GM21723 (cell line): ENCODE data around the gene PRSS21.

Experiments used
- ATAC-seq: cut with Tn5 transposase; IDR thresholded peaks from one replicate; pipeline ENCODE4 v1.9.1; 2021; ENCODE audit warnings: mild to moderate bottlenecking, moderate library complexity; ENCODE audit not compliant: unreplicated experiment

Gene PRSS21

GRCh38 chr16:2804728-2805127 lies 12.3 kb upstream of the PRSS21 start:
- no peak for ATAC-seq

- ATAC-seq = no peak
Observed at GRCh38 chr16:2806286-2806685, 10.8 kb upstream of the PRSS21 start.

GRCh38 chr16:2808181-2808580 lies 8.9 kb upstream of the PRSS21 start:
- ATAC-seq = no peak

GRCh38 chr16:2809149-2809760 lies 7.8 kb upstream of the PRSS21 start:
- ATAC-seq = no peak

GRCh38 chr16:2810651-2811050 lies 6.4 kb upstream of the PRSS21 start:
- no peak for ATAC-seq

- no peak for ATAC-seq
Observed at GRCh38 chr16:2811703-2812471, 5.2 kb upstream of the PRSS21 start.

GRCh38 chr16:2813771-2814221 lies 3.2 kb upstream of the PRSS21 start:
- no peak for ATAC-seq

GRCh38 chr16:2814551-2815298 lies 2.3 kb upstream of the PRSS21 start:
- no peak for ATAC-seq

- no peak for ATAC-seq
Observed at GRCh38 chr16:2815299-2815771, 1.7 kb upstream of the PRSS21 start.

GRCh38 chr16:2817340-2818271 lies 569 bp downstream of the PRSS21 start:
- ATAC-seq = no peak

- ATAC-seq = no peak
Observed at GRCh38 chr16:2818272-2818876, 1.3 kb downstream of the PRSS21 start.

- no peak for ATAC-seq
Observed at GRCh38 chr16:2819179-2819938, 2.3 kb downstream of the PRSS21 start.

GRCh38 chr16:2819939-2820835 lies 3.1 kb downstream of the PRSS21 start:
- no peak for ATAC-seq

- no peak for ATAC-seq
Observed at GRCh38 chr16:2820836-2821486, 3.9 kb downstream of the PRSS21 start.

- ATAC-seq = no peak
Observed at GRCh38 chr16:2821487-2822157, 4.6 kb downstream of the PRSS21 start.

GRCh38 chr16:2822158-2822495 lies 5.1 kb downstream of the PRSS21 start:
- ATAC-seq = no peak

GRCh38 chr16:2822496-2822895 lies 5.5 kb downstream of the PRSS21 start:
- no peak for ATAC-seq

- no peak for ATAC-seq
Observed at GRCh38 chr16:2824626-2825025, 7.6 kb downstream of the PRSS21 start.
